ENCODE measurements around the gene ASGR2. TPM values are rescaled to one million over a fixed set of nuclear protein-coding genes. Genes with fewer than 3 reads are reported as not detected.
"Not testable (repeated sequence)": the region's sequence is repeated elsewhere in the genome, so short reads cannot be mapped to it uniquely, and the experiment has no call there.

ASGR2 gene
- total RNA-seq, 3 donors from 2014 or later: 0.96 TPM; not detected in 2

GRCh38 chr17:7123844-7124243, 9.2 kb upstream of the ASGR2 start:
- intact Hi-C loops (cut with DNase I, micrococcal nuclease): no loop called here
- Histone ChIP-seq H3K4me1 (ENCODE audit: low read depth) (no peaks in the 10 kb centered on the region), H3K9me3 (no peaks in the 10 kb centered on the region), H3K4me3 (no peak overlapping the region), H3K36me3 (ENCODE audit: low read depth) (no peaks in the 10 kb centered on the region)
- no peak for DNase-seq
- no peak for TF ChIP-seq CTCF (IDR thresholded peaks at IDR 0.05)
- ATAC-seq: no peak

GRCh38 chr17:7122381-7122780, 7.8 kb upstream of the ASGR2 start:
- intact Hi-C loops (cut with DNase I, micrococcal nuclease): no loop called here
- Histone ChIP-seq H3K4me3 (no peak overlapping the region), H3K36me3 (ENCODE audit: low read depth) (no peaks in the 10 kb centered on the region), H3K9me3 (no peaks in the 10 kb centered on the region), H3K4me1 (ENCODE audit: low read depth) (no peaks in the 10 kb centered on the region)
- DNase-seq (no peak), ATAC-seq (no peak)
- no peak for TF ChIP-seq CTCF (IDR thresholded peaks at IDR 0.05)

GRCh38 chr17:7120635-7121034, 6.0 kb upstream of the ASGR2 start:
- DNase-seq; H3K4me1 ChIP-seq (ENCODE audit: low read depth); ATAC-seq; H3K36me3 ChIP-seq (ENCODE audit: low read depth); intact Hi-C loops (cut with DNase I, micrococcal nuclease); H3K4me3 ChIP-seq; H3K9me3 ChIP-seq: not testable (repeated sequence)

GRCh38 chr17:7120123-7120522, 5.5 kb upstream of the ASGR2 start:
- TF ChIP-seq CTCF (IDR thresholded peaks at IDR 0.05): no peak
- H3K4me3 ChIP-seq: no peak overlapping the region
- H3K36me3 ChIP-seq (ENCODE audit: low read depth): no peaks in the 10 kb centered on the region
- H3K9me3 ChIP-seq: no peaks in the 10 kb centered on the region
- ATAC-seq: no peak
- H3K4me1 ChIP-seq (ENCODE audit: low read depth): no peaks in the 10 kb centered on the region
- DNase-seq: no peak
- intact Hi-C loops (cut with DNase I, micrococcal nuclease): no loop called here

- ATAC-seq (no peak), DNase-seq (no peak)
- H3K4me3 ChIP-seq: no peak overlapping the region
- intact Hi-C loops (cut with DNase I, micrococcal nuclease): no loop called here
- no peaks in the 10 kb centered on the region for H3K4me1 ChIP-seq (ENCODE audit: low read depth)
- H3K36me3 ChIP-seq (ENCODE audit: low read depth): no peaks in the 10 kb centered on the region
- no peak for TF ChIP-seq CTCF (IDR thresholded peaks at IDR 0.05)
- H3K9me3 ChIP-seq: no peaks in the 10 kb centered on the region
These were observed 4.7 kb upstream of the ASGR2 start for GRCh38 chr17:7119314-7119713.

GRCh38 chr17:7114875-7115614, 423 bp upstream of the ASGR2 start:
- Histone ChIP-seq H3K36me3 (ENCODE audit: low read depth) (no peaks in the 10 kb centered on the region), H3K4me1 (ENCODE audit: low read depth) (no peaks in the 10 kb centered on the region), H3K4me3 (no peak overlapping the region), H3K9me3 (no peaks in the 10 kb centered on the region)
- no peak for TF ChIP-seq CTCF (IDR thresholded peaks at IDR 0.05)
- DNase-seq: no peak
- ATAC-seq: peak; percentile 36
- intact Hi-C loops (cut with DNase I, micrococcal nuclease): no loop called here

Data from mucosa of descending colon (tissue), 3 donors.